ENCODE measurements around the gene NPAS2. TPM values are rescaled to one million over a fixed set of nuclear protein-coding genes. Genes with fewer than 3 reads are reported as not detected.

NPAS2 gene
- polyA plus RNA-seq, 3 donors, result 12.8 to 15.3 (median 15.0) TPM

- H3K27ac ChIP-seq (ENCODE audit: low read depth, low read length), result no peak overlapping the region
- 92 to 98% (median 94%) methylated on average over 5 of the region's 5 CpGs for WGBS, 3 donors
These were observed 145.7 kb downstream of the NPAS2 start for GRCh38 chr2:100965596-100965995.

- no peak overlapping the region for H3K27ac ChIP-seq (ENCODE audit: low read depth, low read length)
- WGBS, 3 donors, result 91 to 93% (median 91%) methylated on average over 8 of the region's 8 CpGs
These were observed 147.8 kb downstream of the NPAS2 start for GRCh38 chr2:100967716-100968115.

- 90 to 93% (median 91%) methylated on average over 28 of the region's 28 CpGs for WGBS, 3 donors
- H3K27ac ChIP-seq (ENCODE audit: low read depth, low read length), result no peak overlapping the region
These were observed 148.5 kb downstream of the NPAS2 start for GRCh38 chr2:100968146-100969145.

- WGBS, 3 donors, result 92 to 97% (median 94%) methylated on average over 7 of the region's 7 CpGs
- no peak overlapping the region for H3K27ac ChIP-seq (ENCODE audit: low read depth, low read length)
These were observed 150.1 kb downstream of the NPAS2 start for GRCh38 chr2:100969998-100970397.

- no peak overlapping the region for H3K27ac ChIP-seq (ENCODE audit: low read depth, low read length)
- 76 to 90% (median 77%) methylated on average over 9 of the region's 9 CpGs for WGBS, 3 donors
These were observed 151.3 kb downstream of the NPAS2 start for GRCh38 chr2:100971221-100971620.

GRCh38 chr2:100972452-100972851, 152.5 kb downstream of the NPAS2 start:
- WGBS, 3 donors, result 89 to 91% (median 90%) methylated on average over 7 of the region's 7 CpGs
- no peak overlapping the region for H3K27ac ChIP-seq (ENCODE audit: low read depth, low read length)

- no peak overlapping the region for H3K27ac ChIP-seq (ENCODE audit: low read depth, low read length)
- WGBS, 3 donors, result 92 to 94% (median 93%) methylated on average over 22 of the region's 22 CpGs
These were observed 155.0 kb downstream of the NPAS2 start for GRCh38 chr2:100974712-100975520.

- 94 to 96% (median 95%) methylated on average over 7 of the region's 7 CpGs for WGBS, 3 donors
- H3K27ac ChIP-seq (ENCODE audit: low read depth, low read length), result no peak overlapping the region
These were observed 155.5 kb downstream of the NPAS2 start for GRCh38 chr2:100975521-100975785.

GRCh38 chr2:100976061-100976460, 156.1 kb downstream of the NPAS2 start:
- 87 to 95% (median 87%) methylated on average over 6 of the region's 6 CpGs for WGBS, 3 donors
- H3K27ac ChIP-seq (ENCODE audit: low read depth, low read length), result no peak overlapping the region

GRCh38 chr2:100976645-100977391, 156.9 kb downstream of the NPAS2 start:
- 84 to 88% (median 87%) methylated on average over 19 of the region's 19 CpGs for WGBS, 3 donors
- H3K27ac ChIP-seq (ENCODE audit: low read depth, low read length), result no peak overlapping the region

- H3K27ac ChIP-seq (ENCODE audit: low read depth, low read length), result no peak overlapping the region
- WGBS, 3 donors, result 90 to 93% (median 92%) methylated on average over 12 of the region's 12 CpGs
These were observed 157.6 kb downstream of the NPAS2 start for GRCh38 chr2:100977511-100977910.

- WGBS, 3 donors, result 82 to 86% (median 83%) methylated on average over 16 of the region's 16 CpGs
- no peak overlapping the region for H3K27ac ChIP-seq (ENCODE audit: low read depth, low read length)
These were observed 158.7 kb downstream of the NPAS2 start for GRCh38 chr2:100978582-100979191.

GRCh38 chr2:100980046-100980445, 160.1 kb downstream of the NPAS2 start:
- 92 to 96% (median 93%) methylated on average over 12 of the region's 12 CpGs for WGBS, 3 donors
- H3K27ac ChIP-seq (ENCODE audit: low read depth, low read length), result no peak overlapping the region

- no peak overlapping the region for H3K27ac ChIP-seq (ENCODE audit: low read depth, low read length)
- WGBS, 3 donors, result 79 to 89% (median 82%) methylated on average over 2 of the region's 2 CpGs
These were observed 161.1 kb downstream of the NPAS2 start for GRCh38 chr2:100981011-100981410.

GRCh38 chr2:100982431-100982861, 162.5 kb downstream of the NPAS2 start:
- WGBS, 3 donors, result 79 to 87% (median 82%) methylated on average over 8 of the region's 8 CpGs

GRCh38 chr2:100983201-100983600, 163.3 kb downstream of the NPAS2 start:
- no peak overlapping the region for H3K27ac ChIP-seq (ENCODE audit: low read depth, low read length)
- 93 to 95% (median 94%) methylated on average over 12 of the region's 12 CpGs for WGBS, 3 donors

More at GRCh38 chr2:100982431-100982861, 162.5 kb downstream of the NPAS2 start:
- no peak overlapping the region for H3K27ac ChIP-seq (ENCODE audit: low read depth, low read length)

GRCh38 chr2:100983684-100984310, 163.9 kb downstream of the NPAS2 start:
- H3K27ac ChIP-seq (ENCODE audit: low read depth, low read length), result no peak overlapping the region

GRCh38 chr2:100984892-100985307, 165.0 kb downstream of the NPAS2 start:
- WGBS, 3 donors, result 28 to 32% (median 31%) methylated on average over 7 of the region's 7 CpGs
- H3K27ac ChIP-seq (ENCODE audit: low read depth, low read length), result no peak overlapping the region

More at GRCh38 chr2:100983684-100984310, 163.9 kb downstream of the NPAS2 start:
- 58 to 70% (median 70%) methylated on average over 11 of the region's 11 CpGs for WGBS, 3 donors

All from adipose tissue (tissue), 3 donors.